Stimulated activated CD4-positive, alpha-beta T cell treated with anti-CD3 and anti-CD28 coated beads, Interleukin-15, amount 100 ng/mL, for 24 hours (primary cell): ENCODE results near the gene SAXO2.
"Not testable (repeated sequence)": the region's sequence is repeated elsewhere in the genome, so short reads cannot be mapped to it uniquely, and the experiment has no call there.

Experiments
- DNase-seq: peaks from one replicate; pipeline ENCODE4 v3.0.0-alpha.2; 2020

SAXO2 gene, protein sequence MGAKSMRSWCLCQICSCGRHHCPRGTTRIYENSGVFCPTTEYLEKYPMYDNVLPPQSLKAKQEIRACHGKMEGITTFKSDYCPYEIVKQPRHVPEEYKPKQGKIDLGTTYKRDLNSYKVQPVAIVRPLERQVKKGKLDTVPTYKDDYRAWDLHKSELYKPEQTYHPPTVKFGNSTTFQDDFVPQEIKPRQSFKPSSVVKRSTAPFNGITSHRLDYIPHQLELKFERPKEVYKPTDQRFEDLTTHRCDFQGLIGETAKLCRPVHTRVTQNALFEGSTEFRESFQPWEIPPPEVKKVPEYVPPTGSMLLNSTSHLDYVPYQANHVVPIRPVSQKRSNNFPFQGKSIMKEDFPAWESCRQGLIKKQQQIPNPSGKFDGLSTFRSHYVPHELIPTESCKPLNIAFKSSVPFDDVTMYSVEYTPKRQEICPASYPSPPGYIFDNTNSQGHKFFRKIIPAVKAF

DNA sequence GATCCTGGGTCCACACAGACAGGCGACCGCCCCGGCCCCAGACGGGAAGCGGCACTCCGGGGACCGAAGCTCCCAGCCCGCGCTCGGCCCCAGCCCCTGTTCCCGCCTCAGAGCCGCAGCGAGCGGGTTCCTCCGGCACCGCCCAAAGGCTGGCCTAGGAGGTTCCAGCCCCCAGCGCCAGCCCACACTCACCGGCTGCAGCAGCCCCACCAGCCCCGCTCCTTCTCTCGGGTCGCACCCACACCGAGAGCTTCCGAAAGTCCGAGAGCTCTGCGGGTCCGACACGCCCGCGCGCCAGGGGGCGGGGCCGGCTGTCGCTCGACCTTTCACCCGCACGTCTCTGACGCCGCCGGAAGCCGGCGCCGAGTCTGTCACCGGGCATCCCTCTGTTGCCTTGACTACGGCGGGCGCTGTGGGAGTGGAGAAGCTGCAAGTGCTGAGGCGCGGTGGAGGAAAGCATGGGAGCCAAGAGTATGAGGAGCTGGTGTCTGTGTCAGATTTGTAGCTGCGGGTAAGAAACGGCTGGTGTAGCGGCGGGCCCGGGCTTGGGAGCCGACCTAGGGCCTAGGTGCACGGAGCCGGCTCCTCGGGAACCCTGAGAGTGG, at the start of gene SAXO2, which contains the start of gene EFL1:
Gene SAXO2, plus strand, starts transcription at position 397 of the 605 bp plus-strand sequence. Its CDS starts 62 bp downstream, at position 459.
Gene EFL1, minus strand, starts transcription at position 313 of the 605 bp plus-strand sequence. CDS start 956 bp downstream, outside the sequence.
- DNase-seq = peak; percentile 97

DNA sequence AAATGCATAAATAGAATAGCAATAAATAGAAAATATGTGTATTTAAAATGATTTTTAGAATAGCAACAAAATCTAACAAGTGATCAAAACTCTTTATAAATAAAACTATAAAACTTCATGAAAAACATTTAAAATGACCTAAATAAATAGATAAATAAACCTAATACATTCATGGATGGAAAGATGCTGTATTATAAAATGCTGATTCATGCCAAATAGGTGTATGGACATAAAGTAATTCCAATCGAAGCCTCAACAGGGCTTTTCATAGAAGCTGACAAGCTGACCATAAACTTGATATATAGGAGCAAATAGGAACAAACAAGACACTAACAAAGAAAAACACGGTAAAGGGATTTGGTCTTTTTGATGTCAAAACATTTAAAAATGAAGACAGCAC, 46.5 kb upstream of the SAXO2 start:
- DNase-seq = not testable (repeated sequence)

DNA sequence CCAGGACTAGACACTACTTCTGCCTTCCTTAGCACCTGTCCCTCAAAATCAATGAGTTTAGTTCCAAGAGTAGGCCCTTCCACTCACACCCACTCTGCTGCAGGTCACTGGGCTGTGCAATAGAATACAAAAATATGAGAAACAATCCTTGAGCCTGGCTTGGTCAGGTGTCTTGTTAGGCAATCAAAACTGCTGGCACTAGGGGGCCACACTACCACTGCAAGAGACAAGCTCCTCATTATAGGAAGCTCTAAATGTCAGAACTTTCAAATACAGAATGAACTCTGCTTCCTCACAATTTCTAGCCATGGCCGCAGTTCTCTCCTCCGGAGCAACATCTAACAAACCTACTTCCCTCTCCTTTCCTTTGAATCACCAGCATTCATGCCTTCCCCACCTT, 41.1 kb upstream of the SAXO2 start:
- peak; percentile 22 for DNase-seq

DNA sequence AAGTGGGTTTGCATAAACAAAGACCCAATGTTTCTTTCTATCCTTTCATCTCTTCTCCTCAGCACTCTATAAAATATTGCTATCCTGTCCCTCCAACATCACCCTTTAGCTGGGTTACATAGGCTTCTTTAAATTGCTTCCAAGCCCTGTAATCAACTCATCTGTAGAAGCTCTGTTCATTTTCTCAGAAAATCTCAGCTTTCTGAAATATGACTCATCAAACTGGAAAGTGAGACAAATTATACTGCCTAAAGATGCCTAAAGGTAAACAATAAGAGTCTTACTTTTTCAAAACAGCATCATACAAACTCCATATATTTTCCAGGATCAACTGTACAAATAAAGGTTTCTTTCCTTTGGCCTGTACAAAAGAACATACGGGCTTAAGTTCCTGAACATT, 33.9 kb upstream of the SAXO2 start:
- DNase-seq = no peak

DNA sequence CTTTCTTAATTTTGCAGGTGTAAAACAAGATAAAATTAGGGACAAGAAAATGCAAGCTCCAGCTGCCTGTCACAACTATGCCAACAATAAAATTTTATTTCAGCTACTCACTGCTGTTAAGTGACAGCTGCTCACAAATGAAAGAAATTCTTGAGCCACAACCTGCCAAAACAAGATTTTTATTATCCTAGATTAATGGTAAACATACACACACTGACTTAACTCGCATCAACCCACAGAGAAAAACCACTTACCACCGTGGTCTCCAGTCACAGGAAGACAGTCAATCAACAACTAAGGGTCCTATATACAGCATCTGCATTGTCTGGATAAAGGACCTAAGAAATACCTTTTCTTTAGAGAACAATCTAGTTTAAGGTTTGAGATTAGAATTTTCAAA, 31.4 kb upstream of the SAXO2 start:
- no peak for DNase-seq

DNA sequence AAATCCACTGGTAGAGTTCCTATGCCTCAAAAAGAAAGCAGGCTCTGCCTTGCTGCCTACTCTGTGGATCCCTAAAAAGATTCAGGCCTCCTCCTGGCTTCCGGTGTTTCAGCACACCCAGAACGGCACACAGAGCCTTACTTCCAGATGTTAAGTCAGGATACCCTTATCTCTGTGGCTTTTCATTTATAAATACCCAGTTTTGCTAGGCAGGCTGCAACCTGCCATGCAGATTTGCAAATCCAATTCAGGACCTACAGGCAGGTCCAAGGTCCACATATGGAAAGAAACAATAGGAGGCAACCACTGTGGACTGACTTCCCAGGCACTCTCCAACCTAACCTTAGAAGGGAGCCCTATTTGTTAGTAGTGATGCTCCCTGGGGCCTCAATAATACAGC, 30.8 kb upstream of the SAXO2 start:
- DNase-seq = no peak

DNA sequence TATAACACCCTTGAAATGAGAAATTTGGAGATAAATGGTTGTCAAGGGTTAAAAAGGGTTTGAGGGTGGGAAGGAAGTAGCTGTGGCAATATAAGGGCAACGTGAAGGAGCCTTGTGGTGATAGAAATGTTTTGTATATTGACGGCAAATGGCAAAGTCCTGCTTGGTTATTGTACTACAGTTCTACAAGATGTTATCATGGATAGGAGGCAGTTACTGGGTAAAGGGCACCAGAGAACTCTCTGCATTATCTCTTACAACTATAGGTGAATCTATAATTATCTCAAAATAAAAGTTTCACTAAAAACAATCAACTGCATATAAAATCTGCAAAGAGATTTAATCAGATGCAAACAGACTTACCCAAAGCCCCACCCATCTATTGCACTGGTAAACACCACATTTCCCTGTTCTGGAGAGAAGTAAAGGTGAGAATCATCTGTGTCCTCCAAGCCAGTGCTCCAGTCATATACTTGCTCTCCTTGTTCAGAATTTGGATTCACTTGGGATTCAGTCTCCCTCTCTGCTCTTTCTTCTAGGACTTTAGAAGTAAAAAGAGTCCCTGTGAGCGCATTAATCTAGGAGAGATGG, 24.6 kb upstream of the SAXO2 start:
- not testable (repeated sequence) for DNase-seq

DNA sequence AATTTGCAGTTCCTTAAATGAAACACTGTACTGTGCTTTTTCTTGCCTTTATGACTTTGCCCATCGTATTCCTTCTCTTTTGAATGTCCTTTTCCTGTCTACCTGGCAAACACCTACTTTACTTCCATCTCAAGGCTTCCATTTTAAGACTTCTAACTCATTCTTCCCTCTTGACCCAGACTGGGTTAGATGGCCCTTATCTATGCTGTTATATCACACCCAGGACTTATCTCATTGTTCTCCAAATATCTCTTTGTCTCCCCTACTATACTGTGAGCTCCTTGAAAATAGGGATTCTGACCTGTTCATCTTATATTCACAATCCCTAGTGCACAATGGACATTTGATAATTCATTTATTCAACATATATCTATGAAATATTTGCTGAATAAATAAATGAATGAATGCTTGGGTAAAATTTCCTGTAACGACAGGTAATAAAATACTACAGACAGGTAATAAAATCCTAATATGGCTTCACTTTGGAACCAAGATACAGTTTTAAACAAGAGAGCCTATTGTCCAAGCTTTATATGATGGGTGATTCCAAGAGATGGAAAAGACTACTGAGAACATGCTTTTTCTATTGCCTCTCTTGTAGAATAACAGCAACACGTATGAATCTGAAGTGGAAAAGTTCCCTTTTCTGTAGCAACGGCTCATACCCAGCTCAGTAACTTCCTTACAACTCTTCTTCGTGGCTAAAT, 22.8 kb upstream of the SAXO2 start:
- DNase-seq = no peak

DNA sequence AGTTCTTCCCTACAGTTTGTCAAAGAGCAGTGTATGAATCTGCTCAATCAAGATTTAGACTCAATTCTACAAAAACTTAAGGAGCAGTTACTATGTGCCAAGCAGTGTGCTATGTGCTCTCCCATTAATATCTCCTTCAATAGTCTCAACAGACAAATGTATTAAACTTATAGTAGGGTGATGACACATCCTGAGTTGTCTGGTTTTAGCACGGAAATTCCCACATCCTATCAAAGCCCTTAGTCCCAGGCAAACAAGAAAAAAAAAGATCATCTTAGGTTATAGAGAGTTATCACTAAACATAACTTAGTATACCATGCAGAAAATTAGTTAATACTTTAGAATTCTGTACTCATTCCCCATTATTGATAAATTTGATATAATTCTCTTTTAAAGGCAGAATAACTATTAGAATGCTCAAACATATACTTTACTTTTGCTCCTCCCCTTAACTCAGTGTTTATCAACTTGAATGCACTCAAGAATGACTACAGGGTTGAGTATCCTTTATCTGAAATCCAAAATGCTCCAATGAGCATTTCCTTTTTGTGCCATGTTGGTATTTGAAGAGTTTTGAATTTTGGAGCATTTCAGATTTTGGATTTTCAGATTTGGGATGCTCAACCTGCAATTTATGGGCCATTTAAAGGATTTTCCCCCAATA, 20.6 kb upstream of the SAXO2 start:
- not testable (repeated sequence) for DNase-seq

DNA sequence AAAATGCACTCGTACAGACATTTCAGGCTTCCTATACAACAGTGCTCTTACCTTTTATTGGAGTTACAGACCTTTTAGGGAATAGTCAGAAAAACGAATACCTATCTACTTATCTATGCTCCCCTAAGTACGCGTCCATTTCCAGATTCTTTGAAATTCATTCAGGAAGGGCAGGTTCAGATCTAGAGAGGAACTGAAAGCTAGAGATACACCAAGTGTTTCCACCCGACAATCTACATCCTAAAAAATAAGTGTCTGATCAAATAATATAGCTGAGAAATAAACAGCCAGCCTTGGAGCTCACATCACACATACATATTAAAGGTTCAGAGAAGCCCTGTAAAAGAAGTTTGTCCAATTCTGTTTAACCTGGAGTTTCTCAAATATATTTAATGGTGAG, 19.0 kb upstream of the SAXO2 start:
- not testable (repeated sequence) for DNase-seq

DNA sequence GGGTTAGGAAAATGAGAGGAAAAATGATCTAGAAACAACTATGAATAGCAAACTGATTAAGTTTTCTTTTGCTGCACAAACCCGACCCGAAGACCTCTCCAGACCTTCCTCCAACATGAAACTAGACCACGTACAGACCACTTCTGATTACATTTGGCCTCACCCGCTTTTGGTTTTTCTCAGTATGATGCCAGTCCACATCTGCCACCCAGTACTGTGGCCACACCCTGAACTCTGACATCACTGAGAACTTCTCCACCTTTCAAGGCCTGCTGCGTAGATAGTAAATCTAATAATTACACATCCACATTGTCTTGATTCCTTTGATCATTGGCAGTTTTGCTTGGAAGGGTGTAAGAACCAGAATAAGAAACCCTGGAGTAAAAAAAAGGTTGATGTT, 16.7 kb upstream of the SAXO2 start:
- not testable (repeated sequence) for DNase-seq

DNA sequence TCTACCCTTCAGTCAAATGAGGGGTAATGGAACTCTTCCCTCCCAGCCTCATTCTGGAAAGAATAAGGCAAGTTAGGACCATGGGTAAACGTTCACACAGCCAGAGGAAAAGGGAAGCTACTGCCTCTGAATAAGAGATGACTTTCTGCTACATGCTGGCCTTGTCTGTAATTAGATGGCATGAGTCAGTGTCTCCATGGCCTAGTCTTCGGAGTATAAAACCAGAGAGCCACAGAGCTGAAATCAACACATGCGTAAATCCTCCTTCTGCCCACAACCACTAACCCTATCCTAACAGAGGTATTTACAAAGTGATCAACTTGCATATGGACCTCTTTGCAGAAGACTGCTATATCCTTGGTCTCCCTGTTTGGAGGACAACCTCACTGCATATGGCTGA, 14.4 kb upstream of the SAXO2 start:
- DNase-seq = not testable (repeated sequence)

DNA sequence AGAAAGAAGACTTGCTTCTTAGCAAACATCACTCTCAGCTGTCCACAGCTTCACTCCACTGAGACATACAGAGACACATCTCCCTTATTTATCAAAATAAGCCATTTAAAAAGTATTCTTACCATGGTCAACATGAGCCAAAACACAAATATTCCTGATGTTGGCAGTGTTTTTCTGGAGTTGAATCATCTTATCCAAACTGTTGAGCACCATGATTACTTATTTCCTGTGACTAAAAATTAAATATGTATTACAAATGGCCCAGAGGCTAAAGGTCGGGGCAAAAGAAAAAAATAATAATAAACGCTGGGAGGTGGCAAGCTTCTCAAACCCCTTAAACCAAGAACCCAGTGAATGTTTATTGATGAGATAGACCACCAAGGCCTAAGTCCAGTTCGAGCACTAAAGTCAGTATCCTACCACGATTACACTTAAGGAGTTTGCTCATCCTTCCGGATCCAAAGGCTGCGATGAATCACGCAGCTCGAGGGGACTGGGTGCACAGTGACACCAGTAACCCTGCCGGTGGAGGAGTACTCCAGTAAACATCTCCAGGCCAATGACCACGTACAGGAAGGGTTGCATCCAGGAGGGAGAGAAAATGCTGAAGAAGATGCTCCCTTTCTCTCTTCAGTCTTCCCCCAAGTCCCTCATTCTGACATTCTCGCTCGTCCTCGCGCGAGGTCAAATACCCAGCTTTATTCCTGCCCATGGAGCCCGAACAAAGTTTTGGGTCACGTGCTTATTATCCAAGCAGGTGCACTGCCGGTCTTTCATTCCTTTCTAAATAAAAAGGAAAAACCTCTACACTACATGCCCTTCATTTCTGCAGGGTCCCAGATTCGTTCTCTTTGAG, 824 bp upstream of the SAXO2 start:
- DNase-seq = peak; percentile 67

DNA sequence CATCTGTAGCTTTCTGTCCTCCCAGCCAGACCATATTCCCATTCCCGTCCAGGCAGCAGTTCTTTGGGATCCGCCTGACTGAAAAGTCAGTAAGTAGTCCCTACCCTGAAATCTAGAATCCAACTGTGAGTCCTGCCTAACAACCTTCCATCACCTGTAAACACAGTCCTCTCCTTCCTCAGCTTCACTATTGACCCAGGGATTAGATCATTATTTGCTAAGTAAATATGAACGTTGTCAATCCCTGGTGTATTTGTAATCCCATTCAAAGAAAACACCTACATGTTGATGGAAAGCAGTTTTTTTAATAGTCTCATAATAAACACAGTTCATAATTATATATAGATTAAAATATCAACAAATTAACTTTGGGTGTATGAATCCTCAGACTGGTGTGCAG, 732 bp downstream of the SAXO2 start:
- no peak for DNase-seq

DNA sequence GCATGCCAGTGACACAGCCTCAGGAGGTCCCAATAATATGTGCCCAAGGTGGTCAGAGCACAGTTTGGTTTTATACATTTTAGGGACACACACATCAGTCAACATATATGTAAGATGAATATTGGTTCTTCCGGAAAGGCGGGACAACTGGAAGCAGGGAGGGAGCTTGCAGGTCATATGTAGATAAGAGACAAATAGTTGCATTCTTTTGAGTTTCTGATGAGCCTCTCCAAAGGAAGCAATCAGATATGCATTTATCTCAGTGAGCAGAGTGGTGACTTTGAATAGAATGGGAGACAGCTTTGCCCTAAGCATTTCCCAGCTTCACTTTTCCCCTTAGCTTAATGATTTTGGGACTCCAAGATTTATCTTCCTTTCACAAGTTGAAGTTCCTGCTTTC, 4.5 kb downstream of the SAXO2 start:
- DNase-seq = not testable (repeated sequence)

DNA sequence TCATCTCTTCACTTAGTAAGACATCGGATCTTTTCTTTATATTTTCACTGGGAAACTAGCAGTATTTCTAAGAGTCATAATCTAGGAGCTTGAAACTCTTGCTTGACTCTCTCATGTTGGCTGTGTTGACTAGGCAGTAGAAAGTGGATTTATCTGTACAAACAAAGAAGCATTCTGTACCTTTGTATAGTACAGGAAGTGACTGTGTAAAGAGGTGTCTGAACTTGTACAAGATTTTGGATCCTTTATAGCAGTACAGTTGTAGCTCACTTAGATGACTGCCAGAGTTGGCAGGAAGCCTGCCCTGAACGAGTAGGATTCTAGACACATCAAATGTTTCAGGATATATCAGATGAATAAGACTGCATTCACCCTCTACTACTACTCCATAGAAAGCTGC, 5.8 kb downstream of the SAXO2 start:
- DNase-seq = not testable (repeated sequence)

DNA sequence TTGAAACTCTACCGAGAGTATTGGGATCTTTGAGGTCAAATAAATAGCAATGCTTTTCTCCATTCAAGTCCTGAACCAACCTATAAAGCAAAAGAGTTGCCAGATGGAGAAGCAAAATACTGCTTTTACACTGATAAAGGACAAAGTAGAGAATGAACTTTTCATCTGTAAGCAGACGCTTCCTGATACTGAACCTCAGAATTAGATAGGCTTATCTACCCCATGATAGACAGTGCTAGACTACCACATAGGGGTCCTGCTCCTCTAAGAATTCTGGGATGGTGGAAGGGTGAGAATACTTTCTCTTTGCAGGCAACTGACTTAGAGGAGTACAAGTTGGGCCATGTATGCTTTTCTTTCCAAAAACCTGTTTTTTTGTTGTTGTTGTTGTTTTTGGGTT, 9.5 kb downstream of the SAXO2 start:
- no peak for DNase-seq

DNA sequence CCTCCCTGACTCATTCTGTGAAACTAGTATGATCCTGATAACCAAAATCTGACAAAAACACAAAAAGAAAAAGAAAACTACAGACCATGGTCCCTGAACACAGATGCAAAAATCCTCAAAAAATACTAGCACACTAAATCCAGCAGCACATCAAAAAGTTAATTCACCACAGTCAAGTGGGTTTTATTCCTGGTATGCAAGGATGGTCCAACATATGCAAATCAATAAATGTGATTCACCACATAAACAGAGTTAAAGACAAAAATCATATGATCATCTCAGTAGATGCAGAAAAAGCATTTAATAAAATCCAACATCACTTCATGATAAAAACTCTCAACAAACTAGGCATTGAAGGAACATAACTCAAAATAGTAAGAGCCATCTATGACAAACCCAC, 12.8 kb downstream of the SAXO2 start:
- DNase-seq = no peak

DNA sequence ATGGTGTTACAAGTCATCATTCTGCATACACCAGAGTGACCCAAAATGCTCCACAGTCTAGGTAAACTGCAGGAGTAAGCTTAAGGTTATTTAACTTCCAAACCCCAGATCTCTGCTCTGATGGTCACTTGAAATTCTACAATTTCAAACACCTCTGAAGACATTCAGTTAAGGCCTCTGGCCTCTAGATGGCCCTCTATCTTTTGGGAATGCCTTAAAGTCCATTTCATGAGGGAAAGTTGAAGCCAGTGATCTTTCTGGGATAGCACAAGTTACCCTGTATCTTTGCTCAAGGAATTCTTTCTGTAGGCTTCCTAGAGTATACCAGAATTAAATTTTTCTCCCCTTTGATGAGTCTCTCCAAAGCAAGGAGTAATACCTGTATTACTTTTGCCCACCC, 18.7 kb downstream of the SAXO2 start:
- DNase-seq = not testable (repeated sequence)

DNA sequence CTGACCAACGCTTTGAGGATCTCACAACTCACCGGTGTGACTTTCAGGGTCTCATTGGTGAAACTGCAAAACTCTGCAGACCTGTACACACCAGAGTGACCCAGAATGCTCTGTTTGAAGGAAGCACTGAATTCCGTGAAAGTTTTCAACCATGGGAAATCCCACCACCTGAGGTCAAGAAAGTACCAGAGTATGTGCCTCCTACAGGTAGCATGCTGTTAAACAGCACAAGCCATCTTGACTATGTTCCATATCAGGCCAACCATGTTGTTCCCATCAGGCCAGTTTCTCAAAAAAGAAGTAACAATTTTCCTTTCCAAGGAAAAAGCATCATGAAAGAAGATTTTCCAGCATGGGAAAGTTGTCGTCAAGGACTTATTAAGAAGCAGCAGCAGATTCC, 19.8 kb downstream of the SAXO2 start:
- DNase-seq = not testable (repeated sequence)

DNA sequence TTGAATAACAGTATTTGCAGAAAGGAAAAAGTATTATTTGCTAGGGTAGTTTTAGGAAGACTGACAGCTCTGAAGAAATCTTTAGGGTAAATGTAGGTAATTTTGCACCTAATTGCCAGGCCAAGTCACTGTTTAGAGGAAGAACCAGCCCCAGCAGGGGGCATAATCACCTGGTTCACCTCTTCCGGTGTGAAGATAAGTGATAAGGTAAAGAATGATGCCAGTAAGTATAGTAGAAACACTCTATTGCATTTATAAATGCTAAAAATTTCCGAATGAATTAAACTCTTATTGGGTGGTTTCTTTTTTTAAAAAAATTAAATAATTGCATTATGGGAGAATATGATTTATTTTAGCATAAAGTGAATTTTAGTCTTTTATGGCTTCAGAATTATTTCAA, 21.8 kb downstream of the SAXO2 start:
- DNase-seq = not testable (repeated sequence)

DNA sequence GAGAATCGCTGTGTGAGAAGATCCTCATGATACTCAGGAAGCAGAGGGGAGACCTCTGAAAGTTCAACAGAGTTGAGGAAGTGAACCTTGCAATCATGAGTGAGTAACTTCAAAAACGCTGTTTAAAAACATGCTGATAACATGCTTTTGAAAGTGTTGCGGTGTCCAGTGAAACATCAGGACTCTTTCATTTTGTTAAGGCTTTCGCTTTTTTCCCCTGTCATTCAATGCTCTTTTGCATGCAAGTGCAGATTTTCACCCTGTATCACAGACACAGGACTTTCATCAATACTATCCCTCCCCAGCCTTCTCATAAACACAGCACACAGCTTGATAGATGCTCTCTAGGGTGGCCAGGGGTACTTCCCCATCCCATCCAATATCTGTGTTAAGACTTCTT, 23.9 kb downstream of the SAXO2 start:
- DNase-seq = not testable (repeated sequence)
